SHP77 treated with DMSO at 0.1 percent for 48 hours (cell line): ENCODE data around the gene C3orf22.

Experiments used
- DNase-seq: peaks from one replicate; lab custom pipeline; 2025; lab: John Stamatoyannopoulos, UW

Gene C3orf22

DNA sequence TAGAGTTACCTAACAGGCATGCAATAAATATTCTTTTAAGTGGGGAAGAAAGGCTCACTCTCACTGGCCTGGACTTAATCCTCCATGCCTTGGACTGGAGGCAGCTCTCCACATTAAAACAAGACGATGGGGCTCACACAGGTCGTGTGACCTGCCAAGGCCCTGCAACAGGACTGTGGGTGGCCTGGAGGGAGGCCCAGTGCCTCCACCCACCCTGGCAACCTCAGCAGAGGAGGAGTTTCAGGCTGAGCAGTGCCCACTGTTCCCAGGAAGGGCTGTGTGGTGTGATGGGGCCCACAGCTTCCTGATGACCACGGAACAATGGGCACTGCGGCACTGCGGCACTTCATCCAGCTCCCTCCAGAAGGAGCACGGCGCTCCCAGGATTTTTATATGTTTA, 46.7 kb downstream of the C3orf22 start:
- DNase-seq, result no peak

DNA sequence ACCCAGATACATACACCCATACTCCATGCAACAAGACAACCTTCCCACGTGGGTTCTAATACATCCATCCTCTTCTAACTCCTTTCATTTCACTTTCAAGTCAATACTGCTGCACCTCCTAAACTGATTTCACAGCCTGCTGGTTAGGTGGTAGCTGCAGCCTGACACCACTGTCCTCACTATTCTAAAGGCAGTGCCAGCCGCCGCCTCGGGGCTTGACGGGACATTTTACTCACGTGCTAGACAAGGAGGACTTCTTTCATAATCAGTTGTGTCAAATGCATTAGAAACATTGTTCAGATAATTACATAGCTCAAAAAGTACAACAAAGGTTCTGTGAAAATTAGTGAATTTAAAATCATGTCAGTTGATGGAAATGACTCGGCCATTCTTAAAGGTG, 47.4 kb downstream of the C3orf22 start:
- DNase-seq, result no peak

DNA sequence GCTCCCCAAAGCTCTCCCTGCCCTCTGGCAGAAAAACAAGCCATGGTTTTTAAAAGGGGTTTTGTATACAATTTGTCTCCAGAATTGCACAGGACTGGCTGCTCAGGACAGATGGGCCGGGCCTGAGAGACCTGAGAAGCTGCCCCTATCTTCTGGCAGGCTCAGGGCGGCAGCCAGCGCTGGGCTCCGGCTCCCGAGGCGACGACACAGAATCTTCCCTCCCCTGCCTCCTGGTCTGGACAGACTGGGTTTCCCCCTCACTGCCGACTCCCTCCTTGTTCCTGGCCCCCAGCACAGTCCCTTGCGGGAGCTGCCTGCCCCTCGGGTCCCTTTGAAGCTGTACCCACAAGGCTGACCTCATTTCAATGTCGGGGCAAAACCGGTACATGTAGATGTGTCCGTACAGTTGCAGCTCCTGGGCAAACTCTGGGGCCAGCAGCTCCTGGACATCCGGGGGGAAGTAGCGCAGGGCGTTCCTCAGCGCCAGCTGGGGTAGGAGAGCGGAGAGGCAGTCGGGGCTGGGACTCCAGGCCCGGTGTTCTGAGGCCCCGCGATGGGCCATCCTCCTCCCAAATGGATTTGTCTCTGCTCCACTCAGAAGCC, 48.3 kb downstream of the C3orf22 start:
- no peak for DNase-seq

- peak; percentile 64 for DNase-seq
Observed at GRCh38 chr3:126509597-126510307, 49.0 kb downstream of the C3orf22 start.

GRCh38 chr3:126508564-126508964, 50.2 kb downstream of the C3orf22 start:
- no peak for DNase-seq

DNA sequence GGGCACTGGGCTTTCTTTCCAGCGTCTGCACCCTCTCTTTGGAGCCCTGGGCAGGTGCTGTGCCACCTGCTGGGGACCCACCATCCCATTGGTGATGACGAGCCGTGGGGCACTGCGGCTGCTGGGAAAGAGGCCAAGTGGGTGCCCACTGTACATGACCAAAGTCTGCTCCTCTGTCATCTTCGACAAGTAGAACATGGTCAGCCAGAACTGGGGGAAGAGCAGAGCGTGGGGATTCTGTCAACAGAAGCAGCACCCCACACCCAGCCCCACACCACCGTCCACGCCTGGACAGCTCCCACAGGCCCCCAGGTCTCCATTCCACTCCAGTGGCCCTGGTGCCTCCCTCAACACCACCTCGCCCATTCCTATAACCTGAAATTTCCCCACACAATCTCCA, 50.8 kb downstream of the C3orf22 start:
- DNase-seq, result no peak

- DNase-seq, result no peak
Observed at GRCh38 chr3:126503701-126504100, 55.0 kb downstream of the C3orf22 start.

DNA sequence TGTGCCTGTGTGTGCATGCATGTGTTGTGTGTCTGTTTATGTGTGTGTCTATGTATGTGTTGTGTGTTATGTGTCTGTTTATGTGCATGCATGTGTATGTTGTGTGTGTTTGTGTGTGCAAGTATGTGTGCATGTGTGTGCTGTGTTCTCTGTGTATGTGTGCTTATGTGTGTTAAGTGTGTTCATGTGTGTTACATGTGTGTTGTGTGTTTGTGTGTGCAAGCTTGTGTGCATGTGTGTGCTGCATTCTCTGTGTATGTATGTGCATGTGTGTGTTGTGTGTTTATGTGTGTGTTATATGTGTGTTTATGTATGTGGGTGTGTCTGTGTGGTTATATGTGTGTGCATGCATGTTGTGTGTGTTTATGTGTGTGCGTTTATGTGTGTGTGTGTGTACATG, 56.1 kb downstream of the C3orf22 start:
- no peak for DNase-seq

DNA sequence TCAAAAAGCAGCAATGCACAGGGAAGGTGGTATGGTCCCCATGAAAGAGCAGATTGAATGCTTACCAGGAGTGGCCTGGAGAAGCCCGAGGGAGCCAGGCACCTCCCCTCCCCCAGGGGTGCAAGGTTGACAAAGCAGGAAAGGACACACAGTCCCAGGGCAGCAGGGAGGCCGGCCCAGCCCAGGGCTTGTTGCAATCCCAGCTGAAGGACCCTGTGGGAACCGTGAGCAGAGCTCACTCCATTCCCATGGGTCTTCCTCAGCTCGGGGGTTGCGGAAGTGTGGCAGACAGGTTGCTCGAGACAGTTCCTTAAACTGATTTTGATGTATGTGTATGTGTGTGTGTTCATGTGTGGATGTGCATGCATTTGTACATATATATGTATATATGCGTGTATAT, 57.0 kb downstream of the C3orf22 start:
- no peak for DNase-seq

- DNase-seq, result no peak
Observed at GRCh38 chr3:126501054-126501453, 57.7 kb downstream of the C3orf22 start.

DNA sequence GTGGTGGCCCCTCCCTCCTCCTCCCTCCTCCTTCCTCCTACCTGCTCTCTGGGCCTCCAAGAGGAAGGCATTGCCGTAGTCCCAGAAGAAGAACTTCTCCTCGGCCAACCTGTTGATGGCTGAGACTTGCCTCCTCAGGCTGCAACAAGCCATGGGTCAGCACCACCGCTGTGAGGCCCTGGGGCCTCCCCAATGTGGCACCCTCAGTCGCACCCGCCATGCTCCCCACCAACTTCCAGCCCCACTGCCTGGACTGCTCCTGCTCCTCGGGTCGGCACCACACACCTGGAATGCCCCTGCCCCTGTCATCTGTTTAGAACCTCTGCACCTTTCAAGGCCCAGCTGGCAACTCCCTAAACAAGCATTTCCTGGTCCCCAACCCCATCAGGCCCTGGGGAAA, 58.7 kb downstream of the C3orf22 start:
- no peak for DNase-seq
